ENCODE measurements around the gene DDX24.

DNA sequence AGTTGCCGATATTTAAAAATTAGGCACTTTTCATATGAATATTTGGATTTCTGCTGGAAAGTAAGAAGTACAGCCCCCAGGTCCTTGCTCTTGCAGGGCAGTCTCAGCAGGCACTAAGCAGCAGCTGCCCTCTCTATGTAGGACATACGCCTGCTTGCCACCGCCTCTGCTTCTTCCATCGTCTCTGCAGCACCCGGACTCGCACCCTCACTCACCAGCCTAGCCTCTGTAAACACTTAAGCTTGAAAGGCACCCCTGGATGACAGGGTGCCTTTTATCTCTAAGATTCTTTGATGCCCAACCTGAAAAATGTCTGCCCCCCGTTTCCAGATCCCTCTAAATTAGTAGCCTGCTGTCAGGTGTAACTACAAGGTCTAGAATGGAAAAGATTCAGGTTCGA, 35.9 kb downstream of the DDX24 start:
- TF ChIP-seq RFX5 (IDR thresholded peaks at IDR 0.05) (no peak), ESRRA (IDR thresholded peaks at IDR 0.05; ENCODE audit: borderline replicate concordance, low read length) (no peak)

Measured in A549 (cell line).